Activated CD8-positive, alpha-beta memory T cell treated with anti-CD3 and anti-CD28 coated beads, Interleukin-2, amount 10 ng/mL, durations not matched to agents 7 days and 5 days (primary cell): ENCODE results near the gene KLK3. TPM values are rescaled to one million over a fixed set of nuclear protein-coding genes. Genes with fewer than 3 reads are reported as not detected.

Source experiments
- ATAC-seq: fragments of 150-1000 bp; cut with Tn5 transposase; one replicate; pipeline ENCODE4 v1.10.0; 2021; ENCODE audit warnings: moderate library complexity
- CTCF ChIA-PET: fragments of 350-600 bp; sonication (Branson Sonifier 250); formaldehyde crosslinking; loops from one replicate; lab custom pipeline; 2021; ENCODE audit warnings: antibody characterized with exemption; lab: Charles Lee
- DNase-seq: peaks from one replicate; pipeline ENCODE4 v3.0.0-alpha.2; 2020
- H3K27ac Mint-ChIP-seq: one replicate; pipeline ENCODE4 v1.8.0; 2021; ENCODE audit warnings: mild to moderate bottlenecking, mixed read lengths
- H3K27me3 Mint-ChIP-seq: one replicate; pipeline ENCODE4 v1.8.0; 2021; ENCODE audit warnings: mixed read lengths
- H3K36me3 Mint-ChIP-seq: one replicate; pipeline ENCODE4 v1.8.0; 2021; ENCODE audit warnings: mild to moderate bottlenecking, mixed read lengths
- H3K4me1 Mint-ChIP-seq: one replicate; pipeline ENCODE4 v1.8.0; 2021; ENCODE audit warnings: mixed read lengths
- H3K4me3 Mint-ChIP-seq: one replicate; pipeline ENCODE4 v1.8.0; 2021; ENCODE audit warnings: mild to moderate bottlenecking, moderate library complexity, mixed read lengths
- H3K9me3 Mint-ChIP-seq: one replicate; pipeline ENCODE4 v1.8.0; 2022; ENCODE audit warnings: low read depth, mixed read lengths
- total RNA-seq, 2 experiments: library from RNA; stranded (reverse); gene quantifications; one replicate each; pipeline ENCODE4 v1.2.3, GENCODE V29; 2021

Gene KLK3
- total RNA-seq, 2 experiments from 2014 or later, result not detected

DNA sequence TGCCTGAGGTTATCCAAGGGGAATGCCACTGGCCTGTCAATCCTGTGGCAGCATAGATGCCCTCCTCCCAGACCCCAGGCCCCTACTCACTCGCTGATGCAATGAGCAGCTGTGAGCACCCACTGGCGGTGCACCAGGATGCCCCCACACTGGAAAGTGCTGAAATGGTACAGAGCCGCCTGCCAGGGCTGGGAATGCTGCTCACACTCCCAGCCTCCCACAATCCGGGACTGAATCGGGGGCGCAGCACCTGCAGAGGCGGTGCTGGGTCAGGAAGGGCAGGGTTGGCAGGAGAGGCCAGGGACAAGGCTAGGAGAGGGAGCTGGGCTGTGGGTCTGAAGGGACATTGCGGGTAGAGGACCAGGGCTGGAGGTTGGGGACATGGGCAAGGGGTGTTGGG, 33.1 kb upstream of the KLK3 start:
- CTCF ChIA-PET, result no interaction called here
- Mint-ChIP-seq H3K27ac (no peak overlapping the region), H3K27me3 (peaks cover 44% of the 10 kb centered on the region), H3K4me3 (no peak overlapping the region), H3K9me3 (no peaks in the 10 kb centered on the region), H3K36me3 (no peaks in the 10 kb centered on the region), H3K4me1 (peaks cover 36% of the 10 kb centered on the region)
- DNase-seq (no peak), ATAC-seq (no peak)

DNA sequence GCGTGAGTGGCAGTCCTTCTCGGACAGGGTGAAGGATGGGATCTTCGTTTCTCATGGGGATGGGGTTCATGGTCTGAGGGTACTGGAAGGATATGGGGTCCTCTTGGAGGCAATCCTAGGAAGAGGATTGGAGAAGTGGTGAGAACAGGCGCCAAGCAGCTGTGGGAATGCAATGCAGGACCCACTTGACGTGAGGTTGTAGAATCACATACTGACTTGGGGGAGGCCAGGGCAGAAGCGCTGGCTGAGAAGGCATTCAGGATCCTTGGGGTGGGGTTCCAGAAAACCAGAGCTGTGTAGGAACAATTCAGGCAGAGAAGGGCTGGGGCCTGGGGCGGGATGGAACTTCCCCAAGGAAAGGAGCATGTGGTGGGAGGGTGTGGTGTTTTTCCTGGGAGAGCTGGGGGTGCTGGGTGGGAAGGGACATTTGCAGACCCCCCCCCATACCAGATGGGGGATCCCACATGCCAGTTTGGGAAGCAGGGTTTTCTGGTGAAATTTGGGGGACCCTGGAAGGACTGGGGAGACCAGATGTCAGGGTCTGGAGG, 32.0 kb upstream of the KLK3 start:
- DNase-seq (no peak), ATAC-seq (no peak)
- no peak overlapping the region for H3K27ac Mint-ChIP-seq
- H3K4me1 Mint-ChIP-seq, result peaks cover 27% of the 10 kb centered on the region
- no peaks in the 10 kb centered on the region for H3K36me3 Mint-ChIP-seq
- no peaks in the 10 kb centered on the region for H3K9me3 Mint-ChIP-seq
- H3K4me3 Mint-ChIP-seq, result no peak overlapping the region
- CTCF ChIA-PET, result interaction anchor here (1.0 kb wide), 1 partner anchor 99 kb away, joined by 3 read pairs; no protein-coding TSS in a partner anchor
- H3K27me3 Mint-ChIP-seq, result peaks cover 44% of the 10 kb centered on the region

GRCh38 chr19:50823389-50824042, 31.2 kb upstream of the KLK3 start, which contains the start of gene KLK1:
Gene KLK1 (minus strand): TSS chr19:50823787. CDS start chr19:50823748, 39 bp downstream.
- H3K27me3 Mint-ChIP-seq, result peaks cover 44% of the 10 kb centered on the region
- H3K36me3 Mint-ChIP-seq, result no peaks in the 10 kb centered on the region
- no peak within 1 kb of the TSS for H3K27ac Mint-ChIP-seq

DNA sequence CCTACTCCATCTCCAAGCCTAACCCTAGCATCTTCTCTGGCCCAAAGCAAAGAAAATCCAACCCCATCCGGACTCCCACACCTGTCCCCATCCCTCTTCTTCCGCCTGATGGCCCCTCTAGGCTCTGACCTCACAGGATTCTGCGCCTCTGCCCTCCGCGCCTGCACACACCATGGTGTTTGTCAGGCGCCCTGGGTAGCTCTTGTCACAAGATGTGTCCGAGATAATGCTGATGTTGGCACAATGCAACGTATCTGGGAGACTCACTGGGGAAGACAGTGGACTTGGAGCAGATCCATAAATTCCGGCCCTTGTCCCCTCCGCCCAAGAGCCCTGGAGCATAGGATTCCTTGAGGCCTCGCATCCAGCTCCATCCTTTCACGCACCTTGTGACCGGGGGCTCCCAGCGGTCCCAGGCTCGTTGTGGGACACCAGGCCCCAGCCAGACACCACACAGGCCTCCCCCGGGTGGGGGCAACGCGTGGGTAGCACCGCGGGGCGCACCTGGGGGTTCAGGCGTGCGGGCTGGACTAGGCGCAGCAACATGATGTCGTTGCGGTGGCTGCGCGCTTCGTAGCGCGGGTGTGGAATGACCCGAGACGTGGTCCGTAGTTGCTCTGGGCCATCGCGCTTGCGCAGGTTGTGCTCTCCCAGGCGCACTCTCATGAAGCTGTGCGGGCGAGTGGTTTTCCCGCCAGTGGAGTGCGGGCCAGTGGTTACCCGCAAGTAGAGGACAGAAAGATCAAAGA, 28.0 kb upstream of the KLK3 start:
- DNase-seq (no peak), ATAC-seq (no peak)
- Mint-ChIP-seq H3K36me3 (no peaks in the 10 kb centered on the region), H3K27ac (no peak overlapping the region), H3K9me3 (no peaks in the 10 kb centered on the region), H3K4me3 (no peak overlapping the region), H3K4me1 (no peaks in the 10 kb centered on the region), H3K27me3 (peaks cover 26% of the 10 kb centered on the region)
- CTCF ChIA-PET, result no interaction called here

More at GRCh38 chr19:50823389-50824042, 31.2 kb upstream of the KLK3 start, which contains the start of gene KLK1:
- Mint-ChIP-seq H3K4me3 (no peak within 1 kb of the TSS), H3K9me3 (no peaks in the 10 kb centered on the region), H3K4me1 (peaks cover 24% of the 10 kb centered on the region)
- CTCF ChIA-PET, result interaction anchor here (1.0 kb wide), 1 partner anchor 98 kb away, joined by 3 read pairs; no protein-coding TSS in a partner anchor
- ATAC-seq (no peak), DNase-seq (no peak)

GRCh38 chr19:50827476-50827875, 27.2 kb upstream of the KLK3 start:
- peaks cover 19% of the 10 kb centered on the region for H3K27me3 Mint-ChIP-seq
- no peaks in the 10 kb centered on the region for H3K36me3 Mint-ChIP-seq
- ATAC-seq (no peak), DNase-seq (no peak)
- no peaks in the 10 kb centered on the region for H3K9me3 Mint-ChIP-seq
- H3K27ac Mint-ChIP-seq, result no peak overlapping the region
- H3K4me3 Mint-ChIP-seq, result no peak overlapping the region
- CTCF ChIA-PET, result no interaction called here
- no peaks in the 10 kb centered on the region for H3K4me1 Mint-ChIP-seq

- Mint-ChIP-seq H3K9me3 (no peaks in the 10 kb centered on the region), H3K4me3 (no peak overlapping the region), H3K4me1 (no peaks in the 10 kb centered on the region), H3K36me3 (no peaks in the 10 kb centered on the region), H3K27me3 (peaks cover 24% of the 10 kb centered on the region), H3K27ac (no peak overlapping the region)
- DNase-seq (no peak), ATAC-seq (no peak)
- CTCF ChIA-PET, result interaction anchor here (0.8 kb wide), 1 partner anchor 23 kb away, joined by 3 read pairs; no protein-coding TSS in a partner anchor
Observed at GRCh38 chr19:50829801-50830200, 24.9 kb upstream of the KLK3 start.

GRCh38 chr19:50830266-50831025, 24.3 kb upstream of the KLK3 start:
- H3K27me3 Mint-ChIP-seq, result peaks cover 31% of the 10 kb centered on the region
- DNase-seq (no peak), ATAC-seq (no peak)
- CTCF ChIA-PET, result no interaction called here
- H3K4me3 Mint-ChIP-seq, result no peak overlapping the region
- no peaks in the 10 kb centered on the region for H3K9me3 Mint-ChIP-seq
- H3K27ac Mint-ChIP-seq, result no peak overlapping the region
- H3K4me1 Mint-ChIP-seq, result peaks cover 3% of the 10 kb centered on the region
- H3K36me3 Mint-ChIP-seq, result no peaks in the 10 kb centered on the region

- Mint-ChIP-seq H3K36me3 (no peaks in the 10 kb centered on the region), H3K27ac (no peak overlapping the region), H3K27me3 (peaks cover 32% of the 10 kb centered on the region), H3K4me1 (peaks cover 4% of the 10 kb centered on the region), H3K4me3 (no peak overlapping the region), H3K9me3 (no peaks in the 10 kb centered on the region)
- DNase-seq (no peak), ATAC-seq (no peak)
- CTCF ChIA-PET, result no interaction called here
Observed at GRCh38 chr19:50831026-50831396, 23.7 kb upstream of the KLK3 start.

GRCh38 chr19:50832666-50833065, 22.0 kb upstream of the KLK3 start:
- H3K27me3 Mint-ChIP-seq, result peaks cover 46% of the 10 kb centered on the region

GRCh38 chr19:50833117-50833801, 21.5 kb upstream of the KLK3 start, which contains the start of gene KLK15:
Gene KLK15 (minus strand): TSS chr19:50833574. CDS start chr19:50831492, 2,082 bp downstream.
- CTCF ChIA-PET, result no interaction called here
- DNase-seq (no peak), ATAC-seq (no peak)
- Mint-ChIP-seq H3K27me3 (peaks cover 46% of the 10 kb centered on the region), H3K4me1 (peaks cover 11% of the 10 kb centered on the region), H3K9me3 (no peaks in the 10 kb centered on the region), H3K4me3 (no peak within 1 kb of the TSS), H3K27ac (no peak within 1 kb of the TSS), H3K36me3 (no peaks in the 10 kb centered on the region)

More at GRCh38 chr19:50832666-50833065, 22.0 kb upstream of the KLK3 start:
- Mint-ChIP-seq H3K4me1 (peaks cover 8% of the 10 kb centered on the region), H3K9me3 (no peaks in the 10 kb centered on the region), H3K4me3 (no peak overlapping the region), H3K36me3 (no peaks in the 10 kb centered on the region), H3K27ac (no peak overlapping the region)
- no peak for ATAC-seq
- CTCF ChIA-PET, result no interaction called here
- DNase-seq, result no peak

DNA sequence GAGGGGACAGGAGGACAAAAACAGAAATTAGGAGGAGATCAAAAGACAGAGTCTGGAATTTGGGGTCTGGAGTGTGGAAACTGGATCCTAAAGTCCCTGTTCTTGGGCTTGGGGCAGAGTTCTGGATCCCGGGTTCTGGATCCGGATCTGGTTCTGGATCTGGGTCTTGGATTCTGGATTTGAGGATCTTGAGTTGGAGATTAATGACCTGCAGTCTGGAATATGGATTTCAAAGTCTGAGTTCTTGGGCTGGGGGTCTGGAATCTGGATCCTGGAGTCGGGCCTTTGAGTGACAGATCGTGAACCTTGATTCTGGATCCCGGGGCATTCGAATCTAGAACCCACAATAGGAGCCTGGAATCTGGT, 20.9 kb upstream of the KLK3 start:
- no peaks in the 10 kb centered on the region for H3K36me3 Mint-ChIP-seq
- H3K4me1 Mint-ChIP-seq, result peaks cover 11% of the 10 kb centered on the region
- no peak for DNase-seq
- H3K27me3 Mint-ChIP-seq, result peaks cover 46% of the 10 kb centered on the region
- no peak overlapping the region for H3K27ac Mint-ChIP-seq
- CTCF ChIA-PET, result no interaction called here
- no peak for ATAC-seq
- no peaks in the 10 kb centered on the region for H3K9me3 Mint-ChIP-seq
- H3K4me3 Mint-ChIP-seq, result no peak overlapping the region

DNA sequence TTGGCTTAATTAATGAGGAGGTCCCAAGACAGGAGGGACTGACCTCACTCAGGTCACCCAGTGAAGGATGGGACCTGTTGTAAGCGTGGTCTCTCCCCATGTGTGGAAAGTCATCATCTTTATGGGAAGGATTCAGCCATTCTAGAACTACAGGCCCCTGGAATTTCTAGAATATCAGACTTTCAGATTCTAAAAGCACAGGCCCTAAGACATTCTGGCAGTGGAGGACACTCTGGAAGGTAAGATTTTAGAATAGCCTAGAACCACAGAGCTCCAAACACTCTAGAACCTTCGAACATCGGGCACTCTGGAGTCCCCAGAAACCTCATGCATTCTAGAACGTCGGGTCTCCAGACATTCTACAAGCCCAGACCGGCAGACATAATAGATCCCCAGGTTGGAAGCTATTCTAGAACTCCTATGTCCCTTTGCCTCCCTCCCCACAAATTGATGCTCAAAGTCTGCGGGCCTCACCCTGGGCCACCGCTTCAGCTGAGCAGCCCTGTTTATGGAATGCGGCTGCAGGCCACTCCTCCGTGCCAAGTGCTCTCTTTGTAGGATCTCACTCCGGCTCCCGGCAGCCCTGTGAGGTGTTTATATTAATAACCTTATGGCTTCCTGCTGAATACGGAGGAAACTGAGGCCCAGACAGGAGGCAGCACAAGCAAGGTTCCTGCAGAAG, 19.5 kb upstream of the KLK3 start:
- Mint-ChIP-seq H3K9me3 (no peaks in the 10 kb centered on the region), H3K36me3 (no peaks in the 10 kb centered on the region), H3K4me3 (peak overlapping the region; percentile 68), H3K27me3 (peaks cover 41% of the 10 kb centered on the region), H3K4me1 (peaks cover 11% of the 10 kb centered on the region), H3K27ac (no peak overlapping the region)
- CTCF ChIA-PET, result interaction anchor here (1.2 kb wide), 1 partner anchor 280 kb away, joined by 3 read pairs; no protein-coding TSS in a partner anchor
- DNase-seq (no peak), ATAC-seq (peak; percentile 4)
